ENCODE measurements around the gene TSHZ2. TPM values are rescaled to one million over a fixed set of nuclear protein-coding genes. Genes with fewer than 3 reads are reported as not detected.

TSHZ2 gene
- total and polyA plus RNA-seq, 2 donors (not counting 1 experiment from before 2014, with no cell fraction given): 1.00 to 5.7 TPM

- WGBS (ENCODE audit: insufficient coverage): 83% methylated on average over 1 of the region's 3 CpGs
- TF ChIP-seq EZH2 (IDR thresholded peaks at IDR 0.05; ENCODE audit: borderline replicate concordance, insufficient read depth, low read depth, low read length, poor library complexity, severe bottlenecking) (no peak), CTCF (IDR thresholded peaks at IDR 0.05) (no peak)
- H3K4me3 ChIP-seq (ENCODE audit: control extremely low read depth in 1 of 5, extremely low read depth in 1 of 5, insufficient read depth in 1 of 5, low read depth in 2 of 5, low read length in 4 of 5): no peak overlapping the region
- no peak overlapping the region for H3K9ac ChIP-seq (ENCODE audit: low read length)
- DNase-seq: no peak
- H3K27ac ChIP-seq (ENCODE audit: low read length in 2 of 2): no peak overlapping the region
- CTCF ChIA-PET: interaction anchor here (1.0 kb wide), 1 partner anchor 24 kb away, joined by 3 read pairs; no protein-coding TSS in a partner anchor
- H3K79me2 ChIP-seq (ENCODE audit: control insufficient read depth, insufficient read depth, low read length): no peaks in the 10 kb centered on the region
- H2AFZ ChIP-seq (ENCODE audit: insufficient read depth, low read depth, low read length, poor library complexity, severe bottlenecking): no peak overlapping the region
- no peaks in the 10 kb centered on the region for H4K20me1 ChIP-seq (ENCODE audit: control insufficient read depth, insufficient read depth, low read length, poor library complexity, severe bottlenecking)
- ATAC-seq (ENCODE audit: low read depth): no peak
- no peaks in the 10 kb centered on the region for H3K36me3 ChIP-seq (replicated peaks in 1 of 2; ENCODE audit: control extremely low read depth in 1 of 2, control insufficient read depth in 1 of 2, extremely low read depth in 1 of 2, insufficient read depth in 2 of 2, low read length in 1 of 2)
- no peak overlapping the region for H3K4me3 Mint-ChIP-seq
- H3K27me3 ChIP-seq (replicated peaks in 1 of 4; ENCODE audit: control extremely low read depth in 1 of 4, control insufficient read depth in 3 of 4, insufficient read depth in 4 of 4, low read length in 3 of 4): no peaks in the 10 kb centered on the region
- H3K4me2 ChIP-seq (replicated peaks; ENCODE audit: low read depth, low read length, poor library complexity, severe bottlenecking): no peak overlapping the region
- no peaks in the 10 kb centered on the region for H3K9me3 ChIP-seq (ENCODE audit: control extremely low read depth in 1 of 3, control insufficient read depth in 2 of 3, insufficient read depth in 1 of 3, low read length in 2 of 3)
- no peaks in the 10 kb centered on the region for H3K9me3 Mint-ChIP-seq (ENCODE audit: insufficient read depth)
- H3K4me1 Mint-ChIP-seq: no peaks in the 10 kb centered on the region
- intact Hi-C loops (cut with micrococcal nuclease): no loop called here
- no peaks in the 10 kb centered on the region for H3K4me1 ChIP-seq (ENCODE audit: control insufficient read depth in 2 of 2, insufficient read depth in 2 of 2, low read length in 2 of 2)
- POLR2A ChIA-PET: no interaction called here
- H3K27ac Mint-ChIP-seq: no peak overlapping the region
- peaks cover 5% of the 10 kb centered on the region for H3K27me3 Mint-ChIP-seq
Observed at GRCh38 chr20:53243152-53243551, 271.0 kb downstream of the TSHZ2 start.

- CTCF ChIA-PET: interaction anchor here (0.6 kb wide), 1 partner anchor 618 kb away, joined by 4 read pairs; no protein-coding TSS in a partner anchor
- Histone ChIP-seq H2AFZ (ENCODE audit: insufficient read depth, low read depth, low read length, poor library complexity, severe bottlenecking) (no peak overlapping the region), H3K4me2 (replicated peaks; ENCODE audit: low read depth, low read length, poor library complexity, severe bottlenecking) (no peak overlapping the region), H3K79me2 (ENCODE audit: control insufficient read depth, insufficient read depth, low read length) (no peaks in the 10 kb centered on the region), H4K20me1 (ENCODE audit: control insufficient read depth, insufficient read depth, low read length, poor library complexity, severe bottlenecking) (no peaks in the 10 kb centered on the region), H3K9me3 (ENCODE audit: control extremely low read depth in 1 of 3, control insufficient read depth in 2 of 3, insufficient read depth in 1 of 3, low read length in 2 of 3) (no peaks in the 10 kb centered on the region), H3K27me3 (replicated peaks in 1 of 4; ENCODE audit: control extremely low read depth in 1 of 4, control insufficient read depth in 3 of 4, insufficient read depth in 4 of 4, low read length in 3 of 4) (peaks cover 0 to 7% (median 0%) of the 10 kb centered on the region in 4 experiments), H3K9ac (ENCODE audit: low read length) (no peak overlapping the region), H3K4me3 (ENCODE audit: control extremely low read depth in 1 of 5, extremely low read depth in 1 of 5, insufficient read depth in 1 of 5, low read depth in 2 of 5, low read length in 4 of 5) (no peak overlapping the region), H3K27ac (ENCODE audit: low read length in 2 of 2) (no peak overlapping the region), H3K36me3 (replicated peaks in 1 of 2; ENCODE audit: control extremely low read depth in 1 of 2, control insufficient read depth in 1 of 2, extremely low read depth in 1 of 2, insufficient read depth in 2 of 2, low read length in 1 of 2) (no peaks in the 10 kb centered on the region), H3K4me1 (ENCODE audit: control insufficient read depth in 2 of 2, insufficient read depth in 2 of 2, low read length in 2 of 2) (no peaks in the 10 kb centered on the region)
- no peak overlapping the region for H3K27ac Mint-ChIP-seq
- POLR2A ChIA-PET: no interaction called here
- TF ChIP-seq CTCF (IDR thresholded peaks at IDR 0.05) (no peak), EZH2 (IDR thresholded peaks at IDR 0.05; ENCODE audit: borderline replicate concordance, insufficient read depth, low read depth, low read length, poor library complexity, severe bottlenecking) (no peak)
- no peaks in the 10 kb centered on the region for H3K4me1 Mint-ChIP-seq
- DNase-seq: no peak
- WGBS (ENCODE audit: insufficient coverage): no CpG with 5 or more reads among the region's 2 CpGs
- H3K9me3 Mint-ChIP-seq (ENCODE audit: insufficient read depth): no peaks in the 10 kb centered on the region
- intact Hi-C loops (cut with micrococcal nuclease): no loop called here
- peaks cover 9% of the 10 kb centered on the region for H3K27me3 Mint-ChIP-seq
- no peak for ATAC-seq (ENCODE audit: low read depth)
- H3K4me3 Mint-ChIP-seq: no peak overlapping the region
Observed at GRCh38 chr20:53244711-53245110, 272.6 kb downstream of the TSHZ2 start.
